ENCODE results near the gene MEAF6.

- no peak for TF ChIP-seq POLR2AphosphoS5 (IDR thresholded peaks at IDR 0.05; ENCODE audit: low read depth)
- no peak for TF ChIP-seq CTCF (IDR thresholded peaks at IDR 0.05; ENCODE audit: insufficient read depth, low read length)
- no peak for TF ChIP-seq SPI1 (IDR thresholded peaks at IDR 0.05; ENCODE audit: borderline replicate concordance, low read depth)
- no peak for TF ChIP-seq GABPA (IDR thresholded peaks at IDR 0.05; ENCODE audit: low read depth)
- TF ChIP-seq REST (IDR thresholded peaks at IDR 0.05; ENCODE audit: insufficient replicate concordance, low read depth): no peak
These were observed 21.0 kb downstream of the MEAF6 start for GRCh38 chr1:37493336-37494098.

Measured in HL-60 (cell line).